Uterus (tissue), 2 donors: ENCODE measurements around the gene HECTD1.

Experiments
- CTCF ChIP-seq, 4 experiments: fragments of 200-600 bp in 2 of 4; fragments of 450-650 bp in 2 of 4; sonication (generic) in 2 of 4; IDR thresholded peaks; one replicate each; pipeline ENCODE4 v1.5.1; 2016 to 2019; ENCODE audit warnings: antibody characterized with exemption in 4 of 4, mild to moderate bottlenecking in 2 of 4, moderate library complexity in 1 of 4
- POLR2A ChIP-seq, 2 donors: fragments of 450-650 bp; IDR thresholded peaks; one replicate each; pipeline ENCODE4 v1.6.1; 2016; ENCODE audit warnings: antibody characterized with exemption in 2 of 2, mild to moderate bottlenecking in 1 of 2, moderate library complexity in 1 of 2

- no peak for TF ChIP-seq CTCF (IDR thresholded peaks at IDR 0.05)
- TF ChIP-seq POLR2A (IDR thresholded peaks at IDR 0.05) = no peak
These were observed 111.3 kb downstream of the HECTD1 start for GRCh38 chr14:31096255-31096654.
